GM21447 (cell line): ENCODE measurements around the gene ANO4.

Experiments
- ATAC-seq: cut with Tn5 transposase; IDR thresholded peaks from one replicate; pipeline ENCODE4 v1.9.1; 2021; ENCODE audit not compliant: unreplicated experiment

ANO4 gene

GRCh38 chr12:101172316-101172715, 377.7 kb downstream of the ANO4 start:
- ATAC-seq, result no peak

- ATAC-seq, result no peak
Measured at GRCh38 chr12:101173197-101173749, 378.7 kb downstream of the ANO4 start.

GRCh38 chr12:101174541-101174940, 380.0 kb downstream of the ANO4 start:
- ATAC-seq, result no peak
